Measurements from ENCODE around the gene CDH23. TPM values are rescaled to one million over a fixed set of nuclear protein-coding genes. Genes with fewer than 3 reads are reported as not detected.

Gene CDH23
- total and polyA plus RNA-seq, 9 of the 15 experiments (the other 6 are each of a cell fraction or from before 2014, with no cell fraction given): 0.18 to 1.2 (median 0.47) TPM

- CTCF ChIA-PET (ENCODE audit: low intra/inter-chr PET ratio): no interaction called here
Observed at GRCh38 chr10:71355886-71356285, 40.8 kb upstream of the CDH23 start.

More at GRCh38 chr10:71355886-71356285, 40.8 kb upstream of the CDH23 start:
- intact Hi-C loops (cut with micrococcal nuclease) (no loop called here), in situ Hi-C loops (cut with MboI) (no loop called here)
- FAIRE-seq: no peak
- H3K9me1 ChIP-seq (ENCODE audit: control insufficient read depth, insufficient read depth, low read length): no peaks in the 10 kb centered on the region
- peaks cover 6% of the 10 kb centered on the region; the same call in 1 of the 3 replicates for H3K36me3 ChIP-seq (ENCODE audit: control insufficient read depth, insufficient read depth, low read length)
- H4K20me1 ChIP-seq (replicated peaks; ENCODE audit: control insufficient read depth, insufficient read depth, low read length): no peaks in the 10 kb centered on the region
- ATAC-seq: no peak
- H3K9me3 ChIP-seq (replicated peaks; ENCODE audit: control insufficient read depth, insufficient read depth, low read depth, low read length): no peaks in the 10 kb centered on the region
- H3K4me1 ChIP-seq (replicated peaks in 1 of 2; ENCODE audit: control insufficient read depth in 2 of 2, insufficient read depth in 2 of 2, low read length in 2 of 2): peaks cover 21 to 26% of the 10 kb centered on the region in 2 experiments
- no peak overlapping the region for H3K4me3 ChIP-seq
- no peaks in the 10 kb centered on the region for H3K27me3 ChIP-seq (ENCODE audit: control insufficient read depth in 2 of 2, insufficient read depth in 2 of 2, low read length in 2 of 2)
- BruUV-seq (replicated peaks): no TSS peak
- H3K9ac ChIP-seq (ENCODE audit: insufficient read depth in 1 of 2, low read depth in 2 of 2, low read length in 2 of 2): no peak overlapping the region
- no peak overlapping the region for H2AFZ ChIP-seq (ENCODE audit: low read depth, low read length)
- no peak overlapping the region for H3K4me2 ChIP-seq (ENCODE audit: insufficient read depth, low read length)
- no peaks in the 10 kb centered on the region for H3K79me2 ChIP-seq (ENCODE audit: control insufficient read depth, insufficient read depth, low read length)
- no peak for DNase-seq (ENCODE audit: extremely low read depth in 1 of 4, low spot score in 3 of 4)
- no peak overlapping the region for H3K27ac ChIP-seq (ENCODE audit: extremely low read depth, low read depth, low read length)
- POLR2A ChIA-PET: no interaction called here
- no peak for TF ChIP-seq ZNF512 (tag; IDR thresholded peaks at IDR 0.05)
- TF ChIP-seq ZNF263 (CRISPR knock-in tag; IDR thresholded peaks at IDR 0.05; ENCODE audit: borderline replicate concordance): no peak
- 82% methylated on average over 12 of the region's 12 CpGs for WGBS (ENCODE audit: insufficient coverage, low coverage, missing lambda C conversion rate)
